GM19240 (cell line): ENCODE measurements around the gene AP3B2.
A peak's percentile ranks its signal among the peaks of the same experiment; 100 is the strongest.
"Not testable (repeated sequence)": the region's sequence is repeated elsewhere in the genome, so short reads cannot be mapped to it uniquely, and the experiment has no call there.

Experiments
- DNase-seq: peaks from one replicate; pipeline ENCODE4 v3.0.0; 2011; ENCODE audit warnings: low spot score; ENCODE audit not compliant: insufficient read length

The AP3B2 gene

GRCh38 chr15:82709421-82710207, at the start of gene AP3B2:
TSS of gene AP3B2 (minus strand) at chr15:82709875. CDS start at chr15:82709706, 169 bp downstream.
- DNase-seq: peak; percentile 80

GRCh38 chr15:82751308-82751707, 41.6 kb upstream of the AP3B2 start:
- DNase-seq: no peak

GRCh38 chr15:82750831-82751180, 41.1 kb upstream of the AP3B2 start:
- no peak for DNase-seq

GRCh38 chr15:82749951-82750830, 40.5 kb upstream of the AP3B2 start:
- DNase-seq: peak; percentile 75

GRCh38 chr15:82748315-82748714, 38.6 kb upstream of the AP3B2 start:
- no peak for DNase-seq

GRCh38 chr15:82743810-82744209, 34.1 kb upstream of the AP3B2 start:
- DNase-seq: no peak

GRCh38 chr15:82742134-82742533, 32.5 kb upstream of the AP3B2 start:
- no peak for DNase-seq

GRCh38 chr15:82739086-82739485, 29.4 kb upstream of the AP3B2 start:
- no peak for DNase-seq

- no peak for DNase-seq
Observed at GRCh38 chr15:82737975-82738374, 28.3 kb upstream of the AP3B2 start.

GRCh38 chr15:82731527-82731926, 21.9 kb upstream of the AP3B2 start:
- no peak for DNase-seq

GRCh38 chr15:82730022-82730530, 20.4 kb upstream of the AP3B2 start:
- DNase-seq: no peak

- no peak for DNase-seq
Observed at GRCh38 chr15:82726816-82727215, 17.1 kb upstream of the AP3B2 start.

GRCh38 chr15:82715003-82715402, 5.3 kb upstream of the AP3B2 start:
- no peak for DNase-seq

- no peak for DNase-seq
Observed at GRCh38 chr15:82714016-82714415, 4.3 kb upstream of the AP3B2 start.

GRCh38 chr15:82712036-82712435, 2.4 kb upstream of the AP3B2 start:
- DNase-seq: no peak

GRCh38 chr15:82710926-82711490, 1.3 kb upstream of the AP3B2 start:
- DNase-seq: no peak

GRCh38 chr15:82710208-82710555, 507 bp upstream of the AP3B2 start:
- no peak for DNase-seq

- no peak for DNase-seq
Observed at GRCh38 chr15:82709081-82709420, 624 bp downstream of the AP3B2 start.

- not testable (repeated sequence) for DNase-seq
Observed at GRCh38 chr15:82705856-82706255, 3.8 kb downstream of the AP3B2 start.

GRCh38 chr15:82699726-82700125, 9.9 kb downstream of the AP3B2 start:
- no peak for DNase-seq

- no peak for DNase-seq
Observed at GRCh38 chr15:82698711-82699345, 10.8 kb downstream of the AP3B2 start.
